Measurements from ENCODE around the gene RETREG1.

- TF ChIP-seq CTCF (IDR thresholded peaks at IDR 0.05; ENCODE audit: extremely low read depth in 1 of 2, insufficient read depth in 1 of 2, low read depth in 1 of 2, low read length in 2 of 2) (no peak), POLR2AphosphoS5 (IDR thresholded peaks at IDR 0.05; ENCODE audit: insufficient read depth, low read depth, low read length) (no peak), JUN (IDR thresholded peaks at IDR 0.05; ENCODE audit: borderline replicate concordance, insufficient read depth, insufficient read length, low read depth) (no peak), EZH2 (IDR thresholded peaks at IDR 0.05; ENCODE audit: borderline replicate concordance, low read depth, low read length, severe bottlenecking) (no peak), POLR2A (IDR thresholded peaks at IDR 0.05; ENCODE audit: low read depth, low read length) (no peak), MAX (IDR thresholded peaks at IDR 0.05; ENCODE audit: insufficient read depth, insufficient read length) (no peak), MYC (IDR thresholded peaks at IDR 0.05; ENCODE audit: low read depth, low read length) (no peak), FOS (IDR thresholded peaks at IDR 0.05; ENCODE audit: borderline replicate concordance, insufficient read depth, low read length) (no peak), GATA2 (IDR thresholded peaks at IDR 0.05; ENCODE audit: insufficient read depth, insufficient read length, low read depth, low read length) (no peak)
Observed at GRCh38 chr5:16578474-16578883, 38.3 kb downstream of the RETREG1 start.
